DND-41 (cell line): Measurements from ENCODE around the gene NRL.

ENCODE experiments used
- EZH2 ChIP-seq: IDR thresholded peaks from 3 replicates; pipeline ENCODE4 v1.6.1; 2012; ENCODE audit warnings: borderline replicate concordance, low read depth, mild to moderate bottlenecking, moderate library complexity, low read length, inconsistent platforms; ENCODE audit not compliant: severe bottlenecking
- TF ChIP-seq, protein P1 (sequence below): IDR thresholded peaks from 2 replicates; pipeline ENCODE4 v1.5.1; 2012; ENCODE audit warnings: borderline replicate concordance, low read length, moderate library complexity, mild to moderate bottlenecking; ENCODE audit not compliant: poor library complexity, severe bottlenecking; ENCODE audit errors: extremely low read depth

- TF ChIP-seq, protein P1, sequence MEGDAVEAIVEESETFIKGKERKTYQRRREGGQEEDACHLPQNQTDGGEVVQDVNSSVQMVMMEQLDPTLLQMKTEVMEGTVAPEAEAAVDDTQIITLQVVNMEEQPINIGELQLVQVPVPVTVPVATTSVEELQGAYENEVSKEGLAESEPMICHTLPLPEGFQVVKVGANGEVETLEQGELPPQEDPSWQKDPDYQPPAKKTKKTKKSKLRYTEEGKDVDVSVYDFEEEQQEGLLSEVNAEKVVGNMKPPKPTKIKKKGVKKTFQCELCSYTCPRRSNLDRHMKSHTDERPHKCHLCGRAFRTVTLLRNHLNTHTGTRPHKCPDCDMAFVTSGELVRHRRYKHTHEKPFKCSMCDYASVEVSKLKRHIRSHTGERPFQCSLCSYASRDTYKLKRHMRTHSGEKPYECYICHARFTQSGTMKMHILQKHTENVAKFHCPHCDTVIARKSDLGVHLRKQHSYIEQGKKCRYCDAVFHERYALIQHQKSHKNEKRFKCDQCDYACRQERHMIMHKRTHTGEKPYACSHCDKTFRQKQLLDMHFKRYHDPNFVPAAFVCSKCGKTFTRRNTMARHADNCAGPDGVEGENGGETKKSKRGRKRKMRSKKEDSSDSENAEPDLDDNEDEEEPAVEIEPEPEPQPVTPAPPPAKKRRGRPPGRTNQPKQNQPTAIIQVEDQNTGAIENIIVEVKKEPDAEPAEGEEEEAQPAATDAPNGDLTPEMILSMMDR = no peak
- TF ChIP-seq EZH2 = no peak
Observed at GRCh38 chr14:24127673-24128072, 12.9 kb upstream of the NRL start.
